Suprapubic skin (tissue), 3 donors: ENCODE measurements around the gene MYLK3.

ENCODE experiments used
- EP300 ChIP-seq: sonication (generic); formaldehyde crosslinking; IDR thresholded peaks from one replicate; pipeline ENCODE4 v1.6.1; 2017; ENCODE audit warnings: antibody characterized with exemption
- POLR2A ChIP-seq, 2 donors: fragments of 450-650 bp; IDR thresholded peaks; one replicate each; pipeline ENCODE4 v1.6.1; 2017; ENCODE audit warnings: antibody characterized with exemption in 2 of 2, mild to moderate bottlenecking in 2 of 2, moderate library complexity in 2 of 2
- TF ChIP-seq, protein P1 (sequence below), 2 donors: fragments of 200-600 bp in 1 of 2; fragments of 450-650 bp in 1 of 2; sonication (generic) in 1 of 2; IDR thresholded peaks; one replicate each; pipeline ENCODE4 v1.5.1; 2016 to 2019; ENCODE audit warnings: antibody characterized with exemption in 2 of 2, mild to moderate bottlenecking in 1 of 2, moderate library complexity in 1 of 2

DNA sequence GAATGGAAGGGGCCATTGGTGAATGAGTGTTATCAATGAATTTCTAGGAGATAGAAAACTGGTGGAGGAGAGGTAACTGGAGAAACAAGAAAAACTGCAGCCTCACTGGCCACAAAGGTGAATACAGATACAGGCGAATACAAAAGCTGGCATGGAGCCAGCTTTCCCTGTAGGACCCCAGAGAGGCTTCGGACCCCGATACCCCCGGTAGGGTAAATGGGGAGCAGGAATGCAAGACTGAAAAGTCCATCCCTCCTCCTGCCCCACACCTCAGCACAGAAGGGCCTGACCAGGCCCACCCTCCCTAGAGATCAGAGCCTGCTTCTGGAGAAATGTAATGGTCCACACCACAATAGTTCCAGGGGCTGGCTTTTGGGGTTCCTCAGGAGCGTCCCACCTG, 4.9 kb upstream of the MYLK3 start:
- TF ChIP-seq, protein P1, sequence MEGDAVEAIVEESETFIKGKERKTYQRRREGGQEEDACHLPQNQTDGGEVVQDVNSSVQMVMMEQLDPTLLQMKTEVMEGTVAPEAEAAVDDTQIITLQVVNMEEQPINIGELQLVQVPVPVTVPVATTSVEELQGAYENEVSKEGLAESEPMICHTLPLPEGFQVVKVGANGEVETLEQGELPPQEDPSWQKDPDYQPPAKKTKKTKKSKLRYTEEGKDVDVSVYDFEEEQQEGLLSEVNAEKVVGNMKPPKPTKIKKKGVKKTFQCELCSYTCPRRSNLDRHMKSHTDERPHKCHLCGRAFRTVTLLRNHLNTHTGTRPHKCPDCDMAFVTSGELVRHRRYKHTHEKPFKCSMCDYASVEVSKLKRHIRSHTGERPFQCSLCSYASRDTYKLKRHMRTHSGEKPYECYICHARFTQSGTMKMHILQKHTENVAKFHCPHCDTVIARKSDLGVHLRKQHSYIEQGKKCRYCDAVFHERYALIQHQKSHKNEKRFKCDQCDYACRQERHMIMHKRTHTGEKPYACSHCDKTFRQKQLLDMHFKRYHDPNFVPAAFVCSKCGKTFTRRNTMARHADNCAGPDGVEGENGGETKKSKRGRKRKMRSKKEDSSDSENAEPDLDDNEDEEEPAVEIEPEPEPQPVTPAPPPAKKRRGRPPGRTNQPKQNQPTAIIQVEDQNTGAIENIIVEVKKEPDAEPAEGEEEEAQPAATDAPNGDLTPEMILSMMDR (IDR thresholded peaks at IDR 0.05): no peak
- TF ChIP-seq EP300 (no peak), POLR2A (IDR thresholded peaks at IDR 0.05) (no peak)
